C1 segment of cervical spinal cord (tissue), 14 donors: ENCODE measurements around the gene GPC6.

Source experiments
- DNase-seq, 14 donors: peaks; one replicate each; lab custom pipeline; 2025; lab: John Stamatoyannopoulos, UW

Gene GPC6

GRCh38 chr13:93834051-93834450, 607.4 kb downstream of the GPC6 start:
- DNase-seq, result no peak

GRCh38 chr13:93843082-93843481, 616.5 kb downstream of the GPC6 start:
- DNase-seq, result no peak

- DNase-seq, result no peak
Measured at GRCh38 chr13:93847162-93847561, 620.6 kb downstream of the GPC6 start.

DNA sequence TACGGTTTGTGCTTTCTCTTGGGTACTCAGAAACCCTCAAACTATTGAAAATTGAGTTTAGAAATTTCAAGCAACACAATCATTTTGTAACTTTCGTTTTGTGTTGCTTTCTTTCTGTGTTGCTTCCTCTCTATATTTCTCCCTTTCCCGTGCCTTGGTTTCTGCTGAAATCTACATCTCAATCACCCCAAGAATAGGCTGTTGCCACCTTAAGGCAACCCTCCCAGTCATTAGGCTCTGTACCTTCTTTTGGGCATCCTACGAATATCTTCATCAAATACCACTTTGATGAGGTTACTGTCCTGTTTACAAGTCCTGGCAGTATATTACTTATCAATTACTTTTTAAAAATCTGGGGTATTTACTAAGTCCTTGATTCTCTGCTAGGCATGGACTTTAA, 621.6 kb downstream of the GPC6 start:
- DNase-seq, result no peak

DNA sequence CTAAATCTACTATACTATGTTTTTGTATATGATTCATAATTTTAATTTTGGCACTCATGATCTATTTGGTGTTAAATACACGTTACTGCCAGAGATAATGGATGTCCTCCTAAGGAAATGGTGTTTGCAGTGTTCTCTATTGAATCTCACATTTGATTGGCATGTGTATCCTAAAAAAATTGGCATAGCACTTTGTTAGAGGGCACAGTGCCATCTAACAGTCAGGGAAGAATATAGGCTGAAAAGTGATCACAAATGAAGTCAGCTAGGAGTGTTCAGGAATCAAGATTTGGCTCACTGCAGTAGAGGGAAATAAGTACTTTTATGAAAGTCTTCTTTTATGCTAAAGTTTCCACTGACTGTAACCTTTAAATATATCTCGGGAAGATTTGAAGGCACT, 624.6 kb downstream of the GPC6 start:
- DNase-seq, result no peak

DNA sequence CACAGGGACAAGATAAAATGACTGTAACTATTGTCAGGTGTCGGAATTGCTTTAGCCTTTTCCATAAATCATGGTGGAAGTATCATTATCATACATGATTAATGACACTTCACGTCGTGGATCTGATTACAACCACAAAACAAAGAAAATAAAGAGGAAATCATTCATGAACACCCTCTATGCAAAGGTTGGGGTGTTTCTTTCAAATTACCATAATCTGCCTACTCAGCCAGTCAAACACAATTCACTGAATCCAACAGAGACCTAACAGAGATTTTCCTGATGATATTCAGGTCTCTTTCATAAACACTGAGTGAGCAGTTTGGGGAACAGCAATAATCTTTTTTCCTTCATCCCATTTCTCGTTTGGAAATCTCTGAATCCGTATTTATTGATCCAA, 627.3 kb downstream of the GPC6 start:
- DNase-seq, result no peak

- no peak for DNase-seq
Measured at GRCh38 chr13:93857126-93857525, 630.5 kb downstream of the GPC6 start.

- DNase-seq, result no peak
Measured at GRCh38 chr13:93859716-93860115, 633.1 kb downstream of the GPC6 start.

DNA sequence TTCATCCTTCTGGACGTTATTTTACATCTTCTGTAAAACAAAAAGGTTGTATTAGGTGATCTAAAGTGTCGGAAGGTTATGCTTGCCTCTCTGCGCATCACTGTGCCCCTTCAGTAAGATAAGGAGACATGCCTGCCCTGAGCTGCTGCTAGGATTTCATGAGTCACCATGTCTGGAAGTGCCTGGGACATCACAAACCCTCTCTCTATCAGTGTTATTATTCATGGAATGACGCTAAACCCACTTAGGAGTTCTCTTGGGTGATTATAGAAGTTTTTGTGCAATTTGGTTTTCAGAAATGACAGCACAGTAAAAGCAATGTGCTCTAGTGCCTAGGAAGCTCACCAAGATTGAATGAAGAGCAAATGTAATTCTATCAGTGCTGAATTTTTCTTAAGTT, 635.2 kb downstream of the GPC6 start:
- no peak for DNase-seq

GRCh38 chr13:93862259-93862658, 635.7 kb downstream of the GPC6 start:
- DNase-seq, result no peak

DNA sequence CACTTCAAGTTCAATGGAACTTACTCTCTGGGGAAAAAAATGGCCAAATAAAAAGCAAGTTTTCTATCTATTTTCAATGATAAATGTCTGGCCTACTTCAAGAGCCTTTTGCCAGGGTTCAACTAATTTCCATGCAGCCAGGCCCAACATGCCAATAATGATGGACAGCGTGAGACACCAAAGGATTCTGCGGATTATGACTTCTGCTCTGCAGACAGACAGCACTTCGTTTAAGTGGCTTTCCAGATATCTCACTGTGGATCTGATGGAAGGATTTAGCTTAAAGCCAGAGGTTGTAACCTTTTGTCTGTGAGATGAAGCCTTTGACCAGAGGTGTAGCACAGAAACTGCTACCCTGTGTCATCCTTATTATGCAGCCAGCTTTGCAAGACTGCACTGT, 638.6 kb downstream of the GPC6 start:
- DNase-seq, result no peak

- no peak for DNase-seq
Measured at GRCh38 chr13:93867481-93867880, 640.9 kb downstream of the GPC6 start.

- DNase-seq, result no peak
Measured at GRCh38 chr13:93872376-93872775, 645.8 kb downstream of the GPC6 start.

DNA sequence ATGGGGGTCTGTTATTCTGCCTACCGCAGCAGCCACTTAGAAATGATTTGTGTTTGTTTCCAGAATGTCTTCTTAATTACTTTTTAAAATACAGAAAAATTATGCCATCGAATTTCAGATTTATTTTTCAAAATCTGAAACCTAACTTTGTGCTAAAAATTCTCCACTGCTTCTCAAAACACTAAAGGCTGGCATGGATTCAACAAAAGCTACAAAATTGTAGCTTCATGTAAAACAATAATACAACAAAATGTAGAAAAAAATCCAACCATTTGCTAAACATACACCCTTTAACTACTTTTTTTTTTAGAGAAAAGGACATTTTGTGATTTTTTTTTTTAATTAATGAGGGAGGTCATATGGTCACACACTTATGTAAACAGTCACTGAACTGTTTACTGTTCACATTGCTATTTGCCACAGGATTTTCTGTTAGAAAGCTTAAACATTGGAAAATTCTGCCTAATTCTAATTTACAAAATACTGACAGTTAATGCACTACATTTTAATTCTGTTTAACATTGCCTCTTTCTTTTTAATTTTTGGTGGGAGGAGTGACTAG, 646.3 kb downstream of the GPC6 start:
- DNase-seq, result no peak

GRCh38 chr13:93875547-93875946, 648.9 kb downstream of the GPC6 start:
- DNase-seq, result no peak

DNA sequence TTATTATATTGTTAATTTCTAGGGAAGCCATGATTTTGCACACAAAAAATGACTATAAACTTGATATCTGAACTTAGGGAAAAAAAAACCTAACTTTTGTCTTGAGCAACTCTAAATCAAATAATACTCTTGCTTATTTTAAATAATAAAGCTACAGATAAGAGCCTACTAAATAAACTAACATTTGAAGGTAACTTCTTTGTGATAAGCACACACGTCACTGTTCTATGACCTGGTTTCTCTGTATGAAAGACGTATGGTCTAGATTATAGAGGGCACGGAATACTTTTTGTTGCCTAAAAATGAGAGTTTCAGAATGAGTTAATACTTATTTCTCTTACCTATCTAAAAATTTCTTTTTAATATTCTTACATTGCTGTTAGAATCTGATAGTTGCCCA, 649.6 kb downstream of the GPC6 start:
- DNase-seq, result no peak

GRCh38 chr13:93878675-93879074, 652.1 kb downstream of the GPC6 start:
- no peak for DNase-seq

DNA sequence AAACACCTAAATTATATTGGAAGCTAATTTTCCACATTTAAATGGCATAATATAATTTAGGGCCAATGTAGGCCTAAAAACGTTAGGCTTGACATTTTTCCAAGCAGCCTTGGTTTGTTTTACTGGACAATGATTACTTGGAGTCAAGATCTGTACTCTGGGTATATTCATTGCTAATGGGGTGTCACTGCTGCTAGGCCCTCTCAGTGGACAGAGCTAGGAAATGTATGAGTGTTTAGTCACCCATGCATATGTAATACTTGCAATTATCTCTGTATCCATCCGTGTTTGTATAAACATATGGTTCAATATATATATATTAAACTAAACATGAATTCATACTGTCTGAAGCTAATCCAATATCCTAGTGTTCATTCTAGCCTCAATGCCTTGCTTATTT, 654.8 kb downstream of the GPC6 start:
- no peak for DNase-seq

DNA sequence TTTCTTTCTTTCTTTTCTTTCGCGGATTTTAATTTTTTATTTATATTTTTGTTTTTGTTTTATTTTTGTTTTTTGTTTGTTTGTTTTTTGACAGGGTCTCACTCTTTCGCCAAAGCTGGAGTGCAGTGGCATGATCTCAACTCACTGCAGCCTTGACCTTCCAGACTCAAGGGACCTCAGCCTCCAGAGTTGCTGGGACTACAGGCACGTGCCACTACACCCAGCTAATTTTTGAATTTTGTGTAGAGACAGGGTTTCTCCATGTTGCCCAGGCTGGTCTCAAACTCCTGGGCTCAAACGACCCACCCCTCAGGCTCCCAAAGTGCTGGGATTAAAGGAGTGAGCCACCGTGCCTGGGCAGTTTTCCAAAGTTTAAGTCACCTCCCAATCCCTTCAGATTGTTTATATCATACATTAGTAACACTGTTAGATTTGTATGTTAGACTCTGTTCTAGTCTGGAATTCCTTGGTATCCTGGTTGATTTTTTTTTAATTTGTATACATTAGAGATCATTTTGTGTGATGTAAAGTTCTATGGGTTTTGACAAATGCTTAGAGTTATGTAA, 655.6 kb downstream of the GPC6 start:
- DNase-seq, result no peak

GRCh38 chr13:93889430-93889951, 662.9 kb downstream of the GPC6 start:
- DNase-seq, result no peak

- DNase-seq, result no peak
Measured at GRCh38 chr13:93899981-93900380, 673.4 kb downstream of the GPC6 start.

GRCh38 chr13:93900731-93901130, 674.1 kb downstream of the GPC6 start:
- DNase-seq, result no peak

GRCh38 chr13:93903909-93904308, 677.3 kb downstream of the GPC6 start:
- no peak for DNase-seq

DNA sequence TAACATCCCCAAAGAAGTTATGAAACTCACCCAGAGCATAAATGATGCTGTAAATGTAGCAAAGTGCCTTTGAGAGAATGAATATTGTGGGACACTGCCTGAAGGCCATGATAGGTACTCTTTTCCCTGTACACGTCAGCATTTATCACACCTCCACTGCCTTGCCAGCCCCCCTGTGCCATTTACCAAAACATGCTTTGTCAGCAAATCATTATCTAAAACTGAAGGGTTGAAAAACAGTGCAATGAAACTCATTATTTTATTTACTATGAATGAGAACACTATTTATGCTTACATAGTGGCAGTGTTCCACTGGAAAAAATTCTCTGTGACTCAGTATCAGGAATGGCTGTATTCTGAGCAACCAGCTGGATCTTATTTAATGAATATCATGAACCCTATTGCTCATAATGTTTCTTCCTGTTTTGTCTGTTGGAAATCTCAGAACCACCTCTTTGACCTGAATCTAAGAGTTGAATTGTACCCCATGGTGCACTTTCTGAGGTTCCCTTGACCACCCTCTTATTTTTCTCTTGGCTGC, 688.7 kb downstream of the GPC6 start:
- DNase-seq, result no peak
